CD4-positive, CD25-positive, alpha-beta regulatory T cell (primary cell): Measurements from ENCODE around the gene CAPN10. TPM values are rescaled to one million over a fixed set of nuclear protein-coding genes. Genes with fewer than 3 reads are reported as not detected.
"Not testable (repeated sequence)": the region's sequence is repeated elsewhere in the genome, so short reads cannot be mapped to it uniquely, and the experiment has no call there.

Source experiments
- ATAC-seq, 2 donors: fragments of 150-1000 bp; cut with Tn5 transposase; one replicate each; pipeline ENCODE4 v1.10.0; 2021; ENCODE audit warnings: low read depth in 2 of 2, moderate number of reproducible peaks in 2 of 2, moderate library complexity in 1 of 2
- DNase-seq, 3 donors: peaks; one replicate each; pipeline versions ENCODE4 v3.0.0 to v3.0.0-alpha.2; 2012 to 2022; ENCODE audit warnings: mixed read lengths in 1 of 3
- H3K27ac ChIP-seq: one replicate; pipeline ENCODE4 v1.7.0; 2013; ENCODE audit warnings: mild to moderate bottlenecking, low read length; ENCODE audit not compliant: insufficient read depth, poor library complexity, severe bottlenecking
- H3K27me3 ChIP-seq: one replicate; pipeline ENCODE4 v1.7.0; 2013; ENCODE audit warnings: low read length; ENCODE audit not compliant: control insufficient read depth, insufficient read depth
- H3K36me3 ChIP-seq: one replicate; pipeline ENCODE4 v1.7.0; 2013; ENCODE audit warnings: mild to moderate bottlenecking, low read length, moderate library complexity; ENCODE audit not compliant: control insufficient read depth, insufficient read depth
- H3K4me1 ChIP-seq: 2 replicates; pipeline ENCODE4 v1.7.0; 2013; ENCODE audit warnings: mild to moderate bottlenecking, low read length; ENCODE audit not compliant: insufficient read depth, control insufficient read depth, poor library complexity, severe bottlenecking
- H3K4me3 ChIP-seq: one replicate; pipeline ENCODE4 v1.7.0; 2013; ENCODE audit warnings: low read depth, mild to moderate bottlenecking, low read length, moderate library complexity
- H3K9me3 ChIP-seq, 2 experiments: 1 replicate in 1 of 2; 2 replicates in 1 of 2; pipeline ENCODE4 v1.7.0; 2013; ENCODE audit warnings: low read length in 2 of 2, mild to moderate bottlenecking in 1 of 2, moderate library complexity in 1 of 2; ENCODE audit not compliant: control insufficient read depth in 2 of 2
- H3K27ac Mint-ChIP-seq, 3 donors: one replicate each; pipeline ENCODE4 v1.8.0; 2020 to 2022; ENCODE audit warnings: mild to moderate bottlenecking in 3 of 3, mixed read lengths in 3 of 3, moderate library complexity in 2 of 3
- H3K27me3 Mint-ChIP-seq: one replicate; pipeline ENCODE4 v1.8.0; 2022; ENCODE audit warnings: mild to moderate bottlenecking, mixed read lengths
- H3K36me3 Mint-ChIP-seq: one replicate; pipeline ENCODE4 v1.8.0; 2020; ENCODE audit warnings: mixed read lengths
- H3K4me1 Mint-ChIP-seq, 4 donors: one replicate each; pipeline ENCODE4 v1.8.0; 2020 to 2022; ENCODE audit warnings: mixed read lengths in 4 of 4, mild to moderate bottlenecking in 1 of 4
- H3K4me3 Mint-ChIP-seq, 4 donors: one replicate each; pipeline ENCODE4 v1.8.0; 2020 to 2022; ENCODE audit warnings: mild to moderate bottlenecking in 4 of 4, mixed read lengths in 4 of 4, moderate library complexity in 3 of 4
- H3K9me3 Mint-ChIP-seq, 7 donors: one replicate each; pipeline ENCODE4 v1.8.0; 2020 to 2022; ENCODE audit warnings: mixed read lengths in 7 of 7, mild to moderate bottlenecking in 3 of 7, moderate library complexity in 2 of 7
- polyA plus RNA-seq, 4 donors: library from polyadenylated mRNA; unstranded; fragments of 300-500 nt; fragmentation: Illumina TruSeq; gene quantifications; one replicate each; pipeline ENCODE4 v1.2.3, GENCODE V29; 2021
- total RNA-seq: library from RNA; stranded (reverse); gene quantifications from one replicate; pipeline ENCODE4 v1.2.3, GENCODE V29; 2022

Gene CAPN10
- total and polyA plus RNA-seq, 5 donors from 2014 or later, result 6.8 to 64.6 (median 7.8) TPM

DNA sequence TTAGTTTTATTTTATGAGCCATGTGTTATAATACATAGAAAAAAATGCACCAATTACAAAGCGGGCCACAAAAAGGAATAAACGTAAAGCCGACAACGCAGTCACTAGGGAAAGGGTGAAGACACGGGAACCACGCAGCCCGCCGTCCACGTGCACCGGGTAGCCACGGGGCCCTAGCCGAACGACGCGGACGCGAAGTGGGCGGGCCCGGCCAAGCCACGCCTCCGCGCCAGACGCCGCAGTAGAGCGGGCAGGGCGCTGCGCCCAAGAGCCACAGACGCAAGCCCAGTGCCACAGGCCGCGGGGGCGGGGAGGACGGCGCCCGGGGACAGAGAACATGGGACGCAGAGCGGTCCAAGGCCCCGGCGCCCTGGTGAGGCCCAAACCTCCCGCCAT is 26.5 kb upstream of the CAPN10 start, which contains the start of gene DUSP28:
DUSP28 (plus strand) TSS at position 274 of the 396 bp plus-strand sequence. CDS start 328 bp downstream, outside the sequence.
- Mint-ChIP-seq H3K4me1 (peaks cover 28 to 76% (median 59%) of the 10 kb centered on the region in 4 donors), H3K27me3 (peaks cover 4% of the 10 kb centered on the region), H3K4me3 (peak within 1 kb of the TSS; percentile 89 to 98 (median 94)), H3K27ac (peak within 1 kb of the TSS; percentile 84 to 95 (median 94)), H3K36me3 (peaks cover 15% of the 10 kb centered on the region), H3K9me3 (no peaks in the 10 kb centered on the region)
- peak within 1 kb of the TSS; percentile 95 for H3K27ac ChIP-seq
- H3K27me3 ChIP-seq, result no peaks in the 10 kb centered on the region
- H3K4me1 ChIP-seq, result peaks cover 77% of the 10 kb centered on the region
- H3K4me3 ChIP-seq, result peak within 1 kb of the TSS; percentile 90
- peak; percentile 63 to 68 for ATAC-seq
- H3K36me3 ChIP-seq, result no peaks in the 10 kb centered on the region
- H3K9me3 ChIP-seq, result no peaks in the 10 kb centered on the region
- DNase-seq, result peak; percentile 85 to 91 (median 90)

DNA sequence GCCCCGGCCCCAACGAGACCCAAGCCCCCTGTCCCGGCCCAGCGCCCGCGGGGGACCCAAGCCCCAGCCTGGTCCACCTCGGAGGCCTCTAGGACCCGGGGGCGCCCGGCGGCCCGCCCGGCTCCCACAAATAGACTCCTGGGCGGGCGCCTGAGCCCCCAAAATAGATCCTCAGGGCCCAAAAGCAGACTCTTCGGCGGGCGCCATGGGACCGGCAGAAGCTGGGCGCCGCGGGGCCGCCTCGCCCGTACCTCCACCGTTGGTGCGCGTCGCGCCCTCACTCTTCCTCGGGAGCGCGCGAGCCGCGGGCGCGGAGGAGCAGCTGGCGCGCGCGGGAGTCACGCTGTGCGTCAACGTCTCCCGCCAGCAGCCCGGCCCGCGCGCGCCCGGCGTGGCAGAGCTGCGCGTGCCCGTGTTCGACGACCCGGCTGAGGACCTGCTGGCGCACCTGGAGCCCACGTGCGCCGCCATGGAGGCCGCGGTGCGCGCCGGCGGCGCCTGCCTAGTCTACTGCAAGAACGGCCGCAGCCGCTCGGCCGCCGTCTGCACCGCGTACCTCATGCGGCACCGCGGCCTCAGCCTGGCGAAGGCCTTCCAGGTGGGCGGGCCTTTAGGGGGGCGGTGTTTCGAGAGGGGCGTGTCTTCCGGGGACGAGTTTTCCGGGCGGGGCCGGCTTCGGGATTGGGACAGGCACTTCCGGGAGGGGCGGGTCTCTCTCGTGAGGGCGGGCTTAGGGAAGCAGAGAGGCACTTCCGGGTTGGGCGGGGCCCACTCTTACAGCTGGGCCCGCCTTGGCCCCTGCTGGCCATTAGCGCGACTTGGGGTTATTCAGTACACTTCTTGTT is 25.8 kb upstream of the CAPN10 start:
- H3K27ac ChIP-seq, result peak overlapping the region; percentile 95
- Mint-ChIP-seq H3K27me3 (peaks cover 8% of the 10 kb centered on the region), H3K27ac (peak overlapping the region; percentile 81 to 95 (median 82)), H3K4me3 (peak overlapping the region; percentile 89 to 98 (median 94)), H3K9me3 (no peaks in the 10 kb centered on the region), H3K4me1 (peaks cover 28 to 80% (median 65%) of the 10 kb centered on the region in 4 donors), H3K36me3 (peaks cover 15% of the 10 kb centered on the region)
- DNase-seq, result peak; percentile 98 to 100 (median 99)
- H3K9me3 ChIP-seq, result no peaks in the 10 kb centered on the region
- no peaks in the 10 kb centered on the region for H3K27me3 ChIP-seq
- peak; percentile 59 to 67 for ATAC-seq
- H3K36me3 ChIP-seq, result no peaks in the 10 kb centered on the region
- peaks cover 84% of the 10 kb centered on the region for H3K4me1 ChIP-seq
- peak overlapping the region; percentile 90 for H3K4me3 ChIP-seq

DNA sequence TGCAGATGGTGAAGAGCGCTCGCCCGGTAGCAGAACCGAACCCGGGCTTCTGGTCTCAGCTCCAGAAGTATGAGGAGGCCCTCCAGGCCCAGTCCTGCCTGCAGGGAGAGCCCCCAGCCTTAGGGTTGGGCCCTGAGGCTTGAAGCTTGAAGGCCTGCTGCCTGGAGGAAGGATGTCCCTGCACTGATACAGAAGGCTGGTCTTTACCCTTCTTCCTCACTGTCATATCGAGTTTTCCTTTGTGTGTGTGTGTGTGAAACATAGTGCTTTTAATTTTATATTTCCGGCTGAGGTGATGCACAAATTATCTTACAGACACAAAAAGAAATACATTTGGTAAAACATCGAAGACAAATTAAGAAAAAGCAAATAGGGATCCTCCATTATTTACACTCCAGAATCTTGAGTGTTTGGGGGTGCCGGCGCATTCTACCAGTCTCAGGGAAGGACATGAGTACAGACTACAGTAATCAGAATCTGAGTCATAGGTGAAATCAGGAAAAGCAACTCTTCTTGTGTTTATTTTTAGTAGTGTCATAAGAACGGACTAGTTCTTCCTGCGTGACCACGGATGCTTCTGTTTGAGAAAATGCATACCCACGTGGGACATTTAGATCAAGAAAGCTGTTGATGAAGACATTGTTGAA is 25.1 kb upstream of the CAPN10 start:
- peak in 1 of 3 donors; percentile 58 for DNase-seq
- H3K9me3 Mint-ChIP-seq, result no peaks in the 10 kb centered on the region
- peaks cover 89% of the 10 kb centered on the region for H3K4me1 ChIP-seq
- peak overlapping the region; percentile 81 to 95 (median 82) for H3K27ac Mint-ChIP-seq
- peak overlapping the region; percentile 83 to 98 (median 93) for H3K4me3 Mint-ChIP-seq
- peaks cover 25 to 81% (median 63%) of the 10 kb centered on the region in 4 donors for H3K4me1 Mint-ChIP-seq
- no peaks in the 10 kb centered on the region for H3K9me3 ChIP-seq
- H3K27me3 ChIP-seq, result no peaks in the 10 kb centered on the region
- H3K4me3 ChIP-seq, result peak overlapping the region; percentile 90
- peaks cover 13% of the 10 kb centered on the region for H3K27me3 Mint-ChIP-seq
- ATAC-seq, result no peak
- H3K36me3 Mint-ChIP-seq, result peaks cover 13% of the 10 kb centered on the region
- H3K36me3 ChIP-seq, result no peaks in the 10 kb centered on the region
- peak overlapping the region; percentile 95 for H3K27ac ChIP-seq

DNA sequence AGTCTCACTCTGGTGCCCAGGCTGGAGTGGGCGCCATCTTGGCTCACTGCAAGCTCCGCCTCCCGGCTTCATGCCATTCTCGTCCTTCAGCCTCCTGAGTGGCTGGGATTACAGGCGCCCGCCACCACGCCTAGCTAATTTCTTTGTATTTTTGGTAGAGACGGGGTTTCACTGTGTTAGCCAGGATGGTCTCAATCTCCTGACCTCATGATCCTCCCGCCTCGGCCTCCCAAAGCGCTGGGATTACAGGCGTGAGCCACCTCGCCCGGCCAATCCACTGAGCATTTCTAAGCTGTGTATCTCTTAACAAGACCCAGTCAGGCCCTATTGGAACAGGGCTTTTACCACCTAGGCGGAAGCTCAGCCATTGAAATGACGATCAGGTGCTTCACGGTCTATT is 23.3 kb upstream of the CAPN10 start:
- H3K27me3 Mint-ChIP-seq, result peaks cover 13% of the 10 kb centered on the region
- H3K4me1 Mint-ChIP-seq, result peaks cover 20 to 81% (median 64%) of the 10 kb centered on the region in 4 donors
- DNase-seq, H3K27me3 ChIP-seq, ATAC-seq, H3K9me3 Mint-ChIP-seq, H3K36me3 Mint-ChIP-seq, H3K27ac Mint-ChIP-seq, H3K4me3 ChIP-seq, H3K9me3 ChIP-seq, H3K27ac ChIP-seq, H3K36me3 ChIP-seq: not testable (repeated sequence)
- peaks cover 87% of the 10 kb centered on the region for H3K4me1 ChIP-seq
- H3K4me3 Mint-ChIP-seq, result peak overlapping the region; percentile 50 to 98 (median 66)

DNA sequence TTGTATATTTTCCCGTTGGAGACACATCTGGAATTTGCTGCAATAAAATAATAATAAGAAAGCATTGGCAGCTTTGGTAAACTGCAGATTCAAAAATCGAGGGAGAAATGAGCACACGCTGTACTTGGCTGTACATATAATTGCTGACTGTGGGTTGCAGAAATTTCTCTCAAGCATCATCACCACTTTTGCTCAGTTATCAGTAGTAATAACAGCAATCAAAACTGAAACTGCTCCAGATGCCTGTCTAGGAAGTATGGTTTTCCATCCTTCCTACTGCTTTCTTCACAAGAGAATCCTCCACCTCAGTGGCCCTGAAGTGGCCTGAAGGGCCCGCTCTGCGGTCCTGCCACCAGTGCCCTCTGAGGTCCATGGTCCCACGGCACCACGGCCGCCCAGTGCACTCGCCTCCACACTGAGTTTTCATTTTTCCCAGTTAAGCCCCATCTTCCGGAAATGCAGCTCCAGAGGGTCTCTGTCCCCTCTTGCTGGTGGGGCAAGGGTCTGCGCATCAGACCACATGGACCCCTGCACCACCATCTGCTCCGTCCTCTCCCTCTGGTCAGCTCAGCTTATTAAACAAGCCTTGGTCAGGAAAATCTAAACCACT is 22.5 kb upstream of the CAPN10 start:
- ATAC-seq, result no peak
- Mint-ChIP-seq H3K4me1 (peaks cover 15 to 73% (median 57%) of the 10 kb centered on the region in 4 donors), H3K27ac (peak overlapping the region; percentile 98 to 100 (median 98)), H3K9me3 (no peaks in the 10 kb centered on the region), H3K4me3 (peak overlapping the region; percentile 93 to 98 (median 94)), H3K27me3 (peaks cover 13% of the 10 kb centered on the region), H3K36me3 (peaks cover 10% of the 10 kb centered on the region)
- peak overlapping the region; percentile 95 for H3K27ac ChIP-seq
- H3K27me3 ChIP-seq, result no peaks in the 10 kb centered on the region
- H3K9me3 ChIP-seq, result no peaks in the 10 kb centered on the region
- DNase-seq, result no peak
- H3K4me3 ChIP-seq, result peak overlapping the region; percentile 77
- H3K36me3 ChIP-seq, result no peaks in the 10 kb centered on the region
- peaks cover 80% of the 10 kb centered on the region for H3K4me1 ChIP-seq

DNA sequence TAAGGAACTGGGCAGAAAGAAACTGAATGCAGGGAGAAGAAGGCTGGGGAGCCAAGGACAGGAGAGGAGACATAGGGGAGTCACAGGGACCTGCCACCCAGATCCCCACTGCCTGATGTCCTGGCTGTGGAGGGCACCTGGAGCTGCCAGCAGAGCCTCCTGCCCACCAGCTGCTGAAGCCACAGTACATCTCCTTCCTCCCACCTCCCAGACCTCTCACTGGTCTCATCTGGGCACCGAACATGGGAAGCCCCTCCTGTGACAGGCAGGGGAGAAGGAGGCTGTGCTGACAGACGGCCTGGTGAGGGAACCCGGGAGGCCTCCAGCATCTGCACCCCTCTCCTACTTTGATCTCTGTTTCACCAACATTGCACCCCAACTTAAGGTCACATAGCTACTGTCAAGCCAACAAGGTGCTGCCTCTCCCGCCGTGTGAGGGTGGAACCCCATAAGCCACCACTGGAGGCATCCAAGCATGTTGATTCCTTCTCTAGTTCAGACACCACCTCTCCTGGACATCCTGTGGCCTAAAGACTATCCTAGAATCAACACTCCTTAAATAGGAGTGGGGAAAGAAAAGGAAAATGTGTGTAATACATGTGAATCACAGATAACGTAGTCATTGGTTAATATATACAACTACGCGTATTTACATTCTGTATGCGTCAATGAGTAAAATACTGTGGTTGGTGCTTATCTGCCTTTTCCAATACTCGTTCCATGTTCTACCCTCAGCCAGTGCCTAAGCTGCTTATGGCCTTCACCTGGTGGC is 21.8 kb upstream of the CAPN10 start:
- H3K9me3 Mint-ChIP-seq, result no peaks in the 10 kb centered on the region
- ATAC-seq (no peak), DNase-seq (peak in 2 of 3 donors; percentile 38 to 70)
- no peaks in the 10 kb centered on the region for H3K27me3 ChIP-seq
- peak overlapping the region; percentile 98 to 100 (median 98) for H3K27ac Mint-ChIP-seq
- peak overlapping the region; percentile 77 for H3K4me3 ChIP-seq
- H3K4me1 ChIP-seq, result peaks cover 80% of the 10 kb centered on the region
- peaks cover 13% of the 10 kb centered on the region for H3K27me3 Mint-ChIP-seq
- H3K36me3 ChIP-seq, result no peaks in the 10 kb centered on the region
- peak overlapping the region; percentile 95 for H3K27ac ChIP-seq
- H3K9me3 ChIP-seq, result no peaks in the 10 kb centered on the region
- peak overlapping the region; percentile 93 to 98 (median 94) for H3K4me3 Mint-ChIP-seq
- H3K36me3 Mint-ChIP-seq, result peaks cover 10% of the 10 kb centered on the region
- peaks cover 11 to 73% (median 52%) of the 10 kb centered on the region in 4 donors for H3K4me1 Mint-ChIP-seq
